Stimulated activated effector memory CD8-positive, alpha-beta T cell treated with anti-CD3 and anti-CD28 coated beads, Interleukin-12 subunit alpha, Interleukin-12 subunit beta, amount 100 ng/mL, for 72 hours (primary cell): ENCODE measurements around the gene PJA2.
"Not testable (repeated sequence)": the region's sequence is repeated elsewhere in the genome, so short reads cannot be mapped to it uniquely, and the experiment has no call there.

Source experiments
- ATAC-seq: fragments of 150-1000 bp; cut with Tn5 transposase; 2 replicates; pipeline ENCODE4 v1.10.0; 2021
- DNase-seq, 2 donors: peaks; one replicate each; pipeline ENCODE4 v3.0.0; 2021 to 2022; ENCODE audit warnings: low spot score in 2 of 2
- H3K27ac Mint-ChIP-seq: one replicate; pipeline ENCODE4 v1.8.0; 2022; ENCODE audit warnings: mild to moderate bottlenecking, mixed read lengths
- H3K36me3 Mint-ChIP-seq: one replicate; pipeline ENCODE4 v1.8.0; 2022; ENCODE audit warnings: mild to moderate bottlenecking, mixed read lengths
- H3K4me1 Mint-ChIP-seq: one replicate; pipeline ENCODE4 v1.8.0; 2022; ENCODE audit warnings: mixed read lengths
- H3K4me3 Mint-ChIP-seq: one replicate; pipeline ENCODE4 v1.8.0; 2022; ENCODE audit warnings: mild to moderate bottlenecking, mixed read lengths
- H3K9me3 Mint-ChIP-seq: one replicate; pipeline ENCODE4 v1.8.0; 2022; ENCODE audit warnings: mixed read lengths

PJA2 gene

GRCh38 chr5:109313127-109313526 is 96.6 kb downstream of the PJA2 start:
- H3K4me3 Mint-ChIP-seq = no peak overlapping the region
- no peaks in the 10 kb centered on the region for H3K36me3 Mint-ChIP-seq
- H3K27ac Mint-ChIP-seq = no peak overlapping the region
- H3K9me3 Mint-ChIP-seq = no peaks in the 10 kb centered on the region
- no peaks in the 10 kb centered on the region for H3K4me1 Mint-ChIP-seq
- DNase-seq (no peak), ATAC-seq (no peak)

GRCh38 chr5:109312695-109313094 is 97.1 kb downstream of the PJA2 start:
- ATAC-seq (no peak), DNase-seq (no peak)
- no peak overlapping the region for H3K27ac Mint-ChIP-seq
- no peaks in the 10 kb centered on the region for H3K4me1 Mint-ChIP-seq
- H3K9me3 Mint-ChIP-seq = no peaks in the 10 kb centered on the region
- no peak overlapping the region for H3K4me3 Mint-ChIP-seq
- H3K36me3 Mint-ChIP-seq = no peaks in the 10 kb centered on the region

- DNase-seq (no peak), ATAC-seq (no peak)
- Mint-ChIP-seq H3K4me3 (no peak overlapping the region), H3K36me3 (no peaks in the 10 kb centered on the region), H3K4me1 (no peaks in the 10 kb centered on the region), H3K27ac (no peak overlapping the region), H3K9me3 (no peaks in the 10 kb centered on the region)
These were observed 99.5 kb downstream of the PJA2 start for GRCh38 chr5:109310315-109310714.

GRCh38 chr5:109309326-109310063 is 100.3 kb downstream of the PJA2 start:
- no peaks in the 10 kb centered on the region for H3K36me3 Mint-ChIP-seq
- no peaks in the 10 kb centered on the region for H3K4me1 Mint-ChIP-seq
- no peak overlapping the region for H3K27ac Mint-ChIP-seq
- ATAC-seq (no peak), DNase-seq (no peak)
- H3K4me3 Mint-ChIP-seq = no peak overlapping the region
- H3K9me3 Mint-ChIP-seq = no peaks in the 10 kb centered on the region

GRCh38 chr5:109307951-109308350 is 101.8 kb downstream of the PJA2 start:
- Mint-ChIP-seq H3K9me3 (no peaks in the 10 kb centered on the region), H3K36me3 (no peaks in the 10 kb centered on the region), H3K4me1 (no peaks in the 10 kb centered on the region), H3K4me3 (no peak overlapping the region), H3K27ac (no peak overlapping the region)
- DNase-seq (no peak), ATAC-seq (no peak)

- no peaks in the 10 kb centered on the region for H3K36me3 Mint-ChIP-seq
These were observed 102.3 kb downstream of the PJA2 start for GRCh38 chr5:109307456-109307855.

GRCh38 chr5:109305352-109305751 is 104.4 kb downstream of the PJA2 start:
- ATAC-seq (no peak), DNase-seq (no peak)
- H3K9me3 Mint-ChIP-seq = no peaks in the 10 kb centered on the region
- no peaks in the 10 kb centered on the region for H3K36me3 Mint-ChIP-seq
- H3K4me3 Mint-ChIP-seq = no peak overlapping the region
- no peak overlapping the region for H3K27ac Mint-ChIP-seq
- no peaks in the 10 kb centered on the region for H3K4me1 Mint-ChIP-seq

More at GRCh38 chr5:109307456-109307855, 102.3 kb downstream of the PJA2 start:
- no peaks in the 10 kb centered on the region for H3K9me3 Mint-ChIP-seq
- ATAC-seq = no peak
- no peak overlapping the region for H3K4me3 Mint-ChIP-seq
- H3K27ac Mint-ChIP-seq = no peak overlapping the region
- no peak for DNase-seq
- H3K4me1 Mint-ChIP-seq = no peaks in the 10 kb centered on the region

- no peak overlapping the region for H3K27ac Mint-ChIP-seq
- no peaks in the 10 kb centered on the region for H3K36me3 Mint-ChIP-seq
- DNase-seq (no peak), ATAC-seq (no peak)
- no peak overlapping the region for H3K4me3 Mint-ChIP-seq
- no peaks in the 10 kb centered on the region for H3K4me1 Mint-ChIP-seq
- no peaks in the 10 kb centered on the region for H3K9me3 Mint-ChIP-seq
These were observed 105.5 kb downstream of the PJA2 start for GRCh38 chr5:109304309-109304708.

- Mint-ChIP-seq H3K4me1 (no peaks in the 10 kb centered on the region), H3K4me3 (no peak overlapping the region), H3K9me3 (no peaks in the 10 kb centered on the region), H3K27ac (no peak overlapping the region), H3K36me3 (no peaks in the 10 kb centered on the region)
- ATAC-seq = no peak
- no peak for DNase-seq
These were observed 109.4 kb downstream of the PJA2 start for GRCh38 chr5:109300367-109300766.

- no peak for ATAC-seq
- Mint-ChIP-seq H3K4me1 (no peaks in the 10 kb centered on the region), H3K4me3 (no peak overlapping the region), H3K27ac (no peak overlapping the region), H3K36me3 (no peaks in the 10 kb centered on the region), H3K9me3 (no peaks in the 10 kb centered on the region)
- DNase-seq = no peak
These were observed 110.2 kb downstream of the PJA2 start for GRCh38 chr5:109299557-109299956.

GRCh38 chr5:109298794-109299193 is 111.0 kb downstream of the PJA2 start:
- H3K36me3 Mint-ChIP-seq = no peaks in the 10 kb centered on the region
- no peaks in the 10 kb centered on the region for H3K4me1 Mint-ChIP-seq
- ATAC-seq = no peak
- no peak overlapping the region for H3K27ac Mint-ChIP-seq
- H3K9me3 Mint-ChIP-seq = no peaks in the 10 kb centered on the region
- H3K4me3 Mint-ChIP-seq = no peak overlapping the region
- no peak for DNase-seq

GRCh38 chr5:109297900-109298299 is 111.9 kb downstream of the PJA2 start:
- no peak overlapping the region for H3K4me3 Mint-ChIP-seq
- H3K36me3 Mint-ChIP-seq = no peaks in the 10 kb centered on the region
- no peak for ATAC-seq
- DNase-seq = no peak
- H3K4me1 Mint-ChIP-seq = no peaks in the 10 kb centered on the region
- no peak overlapping the region for H3K27ac Mint-ChIP-seq
- no peaks in the 10 kb centered on the region for H3K9me3 Mint-ChIP-seq

- no peaks in the 10 kb centered on the region for H3K4me1 Mint-ChIP-seq
- no peak for ATAC-seq
- no peak for DNase-seq
These were observed 118.7 kb downstream of the PJA2 start for GRCh38 chr5:109291090-109291489.

GRCh38 chr5:109290231-109290630 is 119.5 kb downstream of the PJA2 start:
- DNase-seq (no peak), ATAC-seq (no peak)
- Mint-ChIP-seq H3K9me3 (peaks cover 11% of the 10 kb centered on the region), H3K27ac (no peak overlapping the region), H3K4me3 (no peak overlapping the region), H3K4me1 (no peaks in the 10 kb centered on the region), H3K36me3 (no peaks in the 10 kb centered on the region)

More at GRCh38 chr5:109291090-109291489, 118.7 kb downstream of the PJA2 start:
- Mint-ChIP-seq H3K36me3 (no peaks in the 10 kb centered on the region), H3K4me3 (no peak overlapping the region), H3K9me3 (peaks cover 4% of the 10 kb centered on the region), H3K27ac (no peak overlapping the region)

- DNase-seq, H3K4me1 Mint-ChIP-seq: not testable (repeated sequence)
- H3K9me3 Mint-ChIP-seq = peaks cover 18% of the 10 kb centered on the region
These were observed 123.1 kb downstream of the PJA2 start for GRCh38 chr5:109286628-109287027.

More at GRCh38 chr5:109286628-109287027, 123.1 kb downstream of the PJA2 start:
- not testable (repeated sequence) for ATAC-seq, H3K36me3 Mint-ChIP-seq, H3K4me3 Mint-ChIP-seq, H3K27ac Mint-ChIP-seq
